Heart right ventricle (tissue), 16 donors: Measurements from ENCODE around the gene ATF4. TPM values are rescaled to one million over a fixed set of nuclear protein-coding genes. Genes with fewer than 3 reads are reported as not detected.
A peak's percentile ranks its signal among the peaks of the same experiment; 100 is the strongest.
"Not testable (repeated sequence)": the region's sequence is repeated elsewhere in the genome, so short reads cannot be mapped to it uniquely, and the experiment has no call there.

ENCODE experiments used
- ATAC-seq, 8 donors: fragments of 200-7000 bp; cut with Tn5 transposase; one replicate each; pipeline ENCODE4 v1.9.1; 2020; ENCODE audit warnings: mild to moderate bottlenecking in 8 of 8, moderate library complexity in 8 of 8, moderate number of reproducible peaks in 1 of 8
- DNase-seq, 2 donors: peaks; one replicate each; pipeline ENCODE4 v3.0.0-alpha.2; 2020
- H3K27ac ChIP-seq, 10 donors: fragments of 200-600 bp; sonication (generic) in 2 of 10; one replicate each; pipeline versions ENCODE4 v1.5.0 to v1.8.0; 2020 to 2022; ENCODE audit warnings: mild to moderate bottlenecking in 3 of 10
- H3K27me3 ChIP-seq, 7 donors: fragments of 200-600 bp; one replicate each; pipeline ENCODE4 v1.8.0; 2021 to 2022; ENCODE audit warnings: mild to moderate bottlenecking in 2 of 7
- H3K36me3 ChIP-seq, 9 donors: fragments of 200-600 bp; sonication (generic) in 1 of 9; one replicate each; pipeline versions ENCODE4 v1.5.0 to v1.8.0; 2020 to 2022; ENCODE audit warnings: mild to moderate bottlenecking in 2 of 9
- H3K4me1 ChIP-seq, 9 donors: fragments of 200-600 bp; sonication (generic) in 1 of 9; one replicate each; pipeline versions ENCODE4 v1.5.0 to v1.8.0; 2020 to 2022; ENCODE audit warnings: mild to moderate bottlenecking in 4 of 9
- H3K4me3 ChIP-seq, 10 donors: fragments of 200-600 bp; sonication (generic) in 2 of 10; one replicate each; pipeline versions ENCODE4 v1.5.0 to v1.8.0; 2020 to 2022; ENCODE audit warnings: mild to moderate bottlenecking in 7 of 10, moderate library complexity in 2 of 10
- H3K9me3 ChIP-seq, 11 donors: fragments of 200-600 bp in 10 of 11; sonication (generic) in 2 of 11; one replicate each; pipeline versions ENCODE4 v1.5.0 to v1.8.0; 2013 to 2022; ENCODE audit warnings: mild to moderate bottlenecking in 2 of 11, control low read depth in 1 of 11, moderate library complexity in 1 of 11
- CTCF ChIP-seq, 9 donors: fragments of 200-600 bp; sonication (generic) in 2 of 9; IDR thresholded peaks; one replicate each; pipeline versions ENCODE4 v1.5.0 to v1.8.0; 2021 to 2022; ENCODE audit warnings: antibody characterized with exemption in 9 of 9, mild to moderate bottlenecking in 5 of 9, moderate library complexity in 1 of 9
- WGBS, 2 donors: extraction: QIAGEN DNeasy Blood & Tissue Kit; methylation state at CpG; one replicate each; pipeline ENCODE4 v1.1.7; 2013; ENCODE audit warnings: inconsistent platforms in 1 of 2; 5-methylcytosine and 5-hydroxymethylcytosine counted together
- intact Hi-C, 10 donors: fragments of 100-400 bp; cut with DNase I; formaldehyde crosslinking; loops; one replicate each; pipeline versions ENCODE4 v1.11.1 to v1.14.2; 2022
- polyA plus RNA-seq, 2 donors: library from polyadenylated mRNA; stranded (reverse); fragments of 200-250 nt; gene quantifications; one replicate each; pipeline ENCODE4 v1.2.3, GENCODE V29; 2013
- total RNA-seq, 10 donors: library from RNA; stranded (reverse); fragmentation: NEBNext Ultra II Directional in 3 of 10; extraction: Animal tissue kit (Norgen Biotek cat#: 25700) in 3 of 10; gene quantifications; one replicate each; pipeline versions ENCODE4 v1.2.1 to v1.2.4, GENCODE V29; 2021 to 2023
- donor health status: Arrhythmogenic right ventricular cardiomyopathy.
- donor health status: ischemic (EF 13 %, LVEDD 7.1; RV severe dilation, severe dysfunction).
- donor health status: healthy with polysubstance abuse.
- donor health status: DM: no; HTN: yes; CAD: no.
- donor health status: DM: no; HTN: no; CAD: no.
- donor health status: ischemic (EF 25% LVEDD 6.9; RV normal size, moderate dysfunction).
- donor health status: ischemic (EF 25% LVEDD 5.7; RV mildly dilated, moderate dysfunction).
- donor health status: healthy.
- donor health status: DM: yes; HTN: yes; CAD: no.
- donor health status: Ischemic cardiomyopathy.
- donor health status: ischemic (EF 35%, LVEDD 5.7; RV mildly dilated, moderate dysfunction).
- donor health status: nonischemic (EF 11% LVEDD 7.7; RV severe dilation, severe dysfunction).
- donor health status: DM: yes; HTN: yes; CAD: no.
- donor health status: PGD.
- donor health status: ischemic (EF 29% LVEDD 5.4; RV normal size, mild dysfunction).
- donor health status: nonischemic (EF 23%, LVEDD 6.1; RV moderate dilation, normal function).

Gene ATF4
- total and polyA plus RNA-seq, 12 donors: 95.2 to 637 (median 161) TPM

DNA sequence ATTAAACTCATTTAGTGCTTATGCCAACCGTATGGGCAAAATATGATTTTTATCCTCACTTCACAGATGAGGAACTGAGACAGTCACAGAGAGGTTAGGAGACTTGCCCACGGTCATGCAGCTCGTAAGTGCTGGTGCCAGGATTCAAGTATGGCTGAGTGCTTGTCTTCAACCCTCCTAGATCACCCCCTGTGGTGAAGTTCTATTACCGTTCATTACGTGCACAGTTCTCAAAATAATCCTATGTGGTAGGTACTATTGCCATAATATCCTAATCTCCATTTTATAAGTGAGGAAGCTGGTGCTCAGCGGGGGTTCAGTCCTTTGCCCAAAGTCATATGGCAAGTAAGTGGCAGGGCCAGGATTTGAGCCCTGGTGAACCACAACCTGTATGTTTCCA is 16.7 kb upstream of the ATF4 start:
- H3K27ac ChIP-seq: peak overlapping the region in 5 of 10 donors; percentile 86 to 94 (median 91)
- H3K4me1 ChIP-seq: peaks cover 22 to 73% (median 46%) of the 10 kb centered on the region in 9 donors
- DNase-seq (no peak), ATAC-seq (no peak)
- no peaks in the 10 kb centered on the region for H3K27me3 ChIP-seq
- peaks cover 0 to 51% (median 33%) of the 10 kb centered on the region in 9 donors for H3K36me3 ChIP-seq
- H3K4me3 ChIP-seq: peak overlapping the region in 9 of 10 donors; percentile 73 to 99 (median 92)
- TF ChIP-seq CTCF (IDR thresholded peaks at IDR 0.05): no peak
- 47 to 60% methylated on average over 6 of the region's 6 CpGs for WGBS, 2 donors
- intact Hi-C loops: loop anchor here in 3 of 10 donors (2.0 to 10.0 kb wide), 3 partner anchors 15 to 99 kb away; partner anchors contain the start of gene ATF4 (in 1 of the 3)
- H3K9me3 ChIP-seq: no peaks in the 10 kb centered on the region

- H3K27ac ChIP-seq: no peak overlapping the region
- WGBS, 2 donors: 92 to 94% methylated on average over 16 of the region's 16 CpGs
- H3K27me3 ChIP-seq: no peaks in the 10 kb centered on the region
- no peaks in the 10 kb centered on the region for H3K9me3 ChIP-seq
- peaks cover 18 to 73% (median 43%) of the 10 kb centered on the region in 9 donors for H3K4me1 ChIP-seq
- peaks cover 0 to 55% (median 37%) of the 10 kb centered on the region in 9 donors for H3K36me3 ChIP-seq
- intact Hi-C loops: loop anchor here in 1 of 10 donors (10.0 kb wide), 1 partner anchor 99 kb away; no protein-coding TSS in a partner anchor
- TF ChIP-seq CTCF (IDR thresholded peaks at IDR 0.05): no peak
- peak overlapping the region in 1 of 10 donors; percentile 91 for H3K4me3 ChIP-seq
- no peak for ATAC-seq
- no peak for DNase-seq
These were observed 16.3 kb upstream of the ATF4 start for GRCh38 chr22:39504071-39504470.

- H3K36me3 ChIP-seq: peaks cover 0 to 84% (median 60%) of the 10 kb centered on the region in 9 donors
- not testable (repeated sequence) for H3K4me3 ChIP-seq, ATAC-seq, H3K27me3 ChIP-seq, H3K27ac ChIP-seq, DNase-seq, H3K9me3 ChIP-seq
- intact Hi-C loops: loop anchor here in 1 of 10 donors (10.0 kb wide), 1 partner anchor 102 kb away; no protein-coding TSS in a partner anchor
- WGBS, 2 donors: 71 to 80% methylated on average over 10 of the region's 10 CpGs
- H3K4me1 ChIP-seq: peaks cover 9 to 58% (median 25%) of the 10 kb centered on the region in 9 donors
These were observed 13.3 kb upstream of the ATF4 start for GRCh38 chr22:39507021-39507420.

DNA sequence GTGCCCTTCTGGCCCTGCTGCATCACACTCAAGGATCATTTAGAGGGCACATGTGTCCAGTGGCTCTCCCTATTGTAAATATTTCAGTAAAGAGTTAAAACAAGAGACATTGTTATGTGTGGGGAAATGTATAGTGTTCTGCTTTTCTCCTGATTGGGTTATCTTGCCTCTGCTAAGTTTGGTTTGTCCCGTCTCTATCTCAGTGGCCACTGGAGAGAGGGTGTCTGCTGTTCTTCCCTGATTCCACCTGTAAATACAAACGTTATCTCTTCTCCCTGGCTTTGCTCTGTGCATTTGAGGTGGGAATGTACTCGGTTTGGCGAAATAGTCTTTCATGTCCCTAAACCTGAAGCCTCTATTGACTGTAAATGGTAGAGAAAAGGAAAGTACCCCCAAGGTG is 12.0 kb upstream of the ATF4 start:
- Histone ChIP-seq H3K27ac (peak overlapping the region in 2 of 10 donors; percentile 1 to 11), H3K9me3 (no peaks in the 10 kb centered on the region), H3K27me3 (no peaks in the 10 kb centered on the region), H3K4me1 (peaks cover 3 to 51% (median 19%) of the 10 kb centered on the region in 9 donors), H3K36me3 (peaks cover 0 to 98% (median 71%) of the 10 kb centered on the region in 9 donors), H3K4me3 (no peak overlapping the region)
- WGBS, 2 donors: 55 to 62% methylated on average over 4 of the region's 4 CpGs
- DNase-seq: no peak
- ATAC-seq: no peak
- intact Hi-C loops: loop anchor here in 1 of 10 donors (10.0 kb wide), 1 partner anchor 104 kb away; no protein-coding TSS in a partner anchor
- TF ChIP-seq CTCF (IDR thresholded peaks at IDR 0.05): no peak
